Panc1 (cell line): ENCODE data around the gene SLX9. TPM values are rescaled to one million over a fixed set of nuclear protein-coding genes. Genes with fewer than 3 reads are reported as not detected.

Experiments
- ATAC-seq: fragments of 200-7000 bp; cut with Tn5 transposase; 2 replicates; pipeline ENCODE4 v1.9.1; 2020; ENCODE audit warnings: mild to moderate bottlenecking, moderate library complexity
- BruUV-seq: library from RNA; stranded (reverse); fragments of 400-500 nt; replicated peaks from 2 replicates; lab custom pipeline; 2021; lab: Mats Ljungman, UMichigan
- CTCF ChIA-PET: fragments of 300-600 bp; sonication (Branson Sonifier 250); formaldehyde crosslinking; loops from one replicate; lab custom pipeline; 2022; ENCODE audit warnings: antibody characterized with exemption; lab: Charles Lee
- POLR2A ChIA-PET: fragments of 300-600 bp; sonication (Branson Sonifier 250); formaldehyde crosslinking; loops from one replicate; lab custom pipeline; 2022; ENCODE audit warnings: antibody characterized with exemption; lab: Charles Lee
- DNase-seq: peaks from one replicate; pipeline ENCODE4 v3.0.0-alpha.2; 2010; ENCODE audit warnings: low read depth, low spot score
- H3K27ac ChIP-seq: 2 replicates; pipeline ENCODE4 v1.5.1; 2011; ENCODE audit warnings: mild to moderate bottlenecking, low read length, inconsistent platforms
- H3K27me3 ChIP-seq: fragments of 200-500 bp; sonication (Bioruptor generic); 2 replicates; pipeline ENCODE4 v1.6.0; 2014; ENCODE audit warnings: low read length, inconsistent platforms; ENCODE audit not compliant: control insufficient read depth, insufficient read depth
- H3K36me3 ChIP-seq: fragments of 200-500 bp; sonication (Bioruptor generic); 2 replicates; pipeline ENCODE4 v1.5.1; 2014; ENCODE audit warnings: inconsistent platforms, mild to moderate bottlenecking, low read length, moderate library complexity; ENCODE audit not compliant: control insufficient read depth, insufficient read depth
- H3K4me1 ChIP-seq: 2 replicates; pipeline ENCODE4 v1.5.1; 2011; ENCODE audit warnings: inconsistent platforms, mild to moderate bottlenecking, low read length, moderate library complexity; ENCODE audit not compliant: control insufficient read depth, insufficient read depth
- H3K4me3 ChIP-seq, 2 experiments: 2 replicates each; pipeline ENCODE4 v1.5.1; 2011 to 2012; ENCODE audit warnings: low read depth in 2 of 2, low read length in 2 of 2, mild to moderate bottlenecking in 2 of 2, inconsistent platforms in 1 of 2, moderate library complexity in 1 of 2
- H3K9me3 ChIP-seq: fragments of 200-500 bp; sonication (Bioruptor generic); 2 replicates; pipeline ENCODE4 v1.5.1; 2014; ENCODE audit warnings: low read depth, mild to moderate bottlenecking, inconsistent platforms, low read length, moderate library complexity; ENCODE audit not compliant: control insufficient read depth, insufficient read depth
- POLR2AphosphoS5 ChIP-seq: IDR thresholded peaks from 2 replicates; pipeline ENCODE4 v1.6.1; 2012; ENCODE audit warnings: mild to moderate bottlenecking, low read depth, low read length, moderate library complexity
- SIN3A ChIP-seq: IDR thresholded peaks from 2 replicates; pipeline ENCODE4 v1.6.1; 2012; ENCODE audit warnings: low read depth, mild to moderate bottlenecking, low read length, moderate library complexity, borderline replicate concordance; ENCODE audit not compliant: insufficient read depth
- TCF7L2 ChIP-seq: IDR thresholded peaks from 2 replicates; pipeline ENCODE4 v1.6.1; 2011; ENCODE audit warnings: mild to moderate bottlenecking, low read depth, low read length, inconsistent platforms
- in situ Hi-C: cut with HindIII; loops from 2 replicates; pipeline ENCODE4 v1.10.0; 2016; ENCODE audit warnings: low sequenced_read_pairs, low pct_unique_long_range_greater_than_20kb
- intact Hi-C: fragments of 100-400 bp; cut with micrococcal nuclease; formaldehyde crosslinking; loops from one replicate; pipeline ENCODE4 v1.10.0; 2022; ENCODE audit not compliant: unreplicated experiment
- total RNA-seq: library from RNA; stranded (reverse); gene quantifications from one replicate; pipeline ENCODE4 v1.2.1, GENCODE V29; 2021; ENCODE audit not compliant: unreplicated experiment
- TF ChIP-seq, protein P1 (sequence below), 2 experiments: IDR thresholded peaks; 2 replicates each; pipeline ENCODE4 v1.6.1; 2011 to 2012; ENCODE audit warnings: low read depth in 2 of 2, control low read depth in 1 of 2, low read length in 1 of 2, mild to moderate bottlenecking in 1 of 2, moderate library complexity in 1 of 2; ENCODE audit not compliant: insufficient read depth in 1 of 2
- TF ChIP-seq, protein P2 (sequence below): fragments of 450-650 bp; IDR thresholded peaks from 2 replicates; pipeline ENCODE4 v1.5.1; 2017; ENCODE audit warnings: mild to moderate bottlenecking

The SLX9 gene
- total RNA-seq, 1 experiment from 2014 or later, result 50.9 TPM

DNA sequence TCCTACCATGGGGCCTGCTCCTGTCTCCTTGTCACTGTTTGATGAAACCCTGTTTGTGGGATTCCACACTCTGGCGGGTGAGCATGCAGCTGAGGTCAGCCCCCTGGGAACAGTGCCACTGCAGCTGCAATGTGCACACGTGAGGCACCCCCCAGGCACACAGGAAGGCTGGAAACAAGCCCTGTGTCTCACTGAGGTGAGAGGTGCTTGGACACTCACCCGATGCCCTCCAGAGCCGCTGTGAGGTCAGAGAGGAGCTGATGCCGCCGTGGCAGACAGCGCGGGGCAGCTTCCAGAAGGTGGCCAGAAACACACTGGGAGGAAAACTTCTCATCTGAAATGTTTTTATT is 49.7 kb downstream of the SLX9 start:
- ChIA-PET POLR2A (no interaction called here), CTCF (no interaction called here)
- TF ChIP-seq, protein P1, sequence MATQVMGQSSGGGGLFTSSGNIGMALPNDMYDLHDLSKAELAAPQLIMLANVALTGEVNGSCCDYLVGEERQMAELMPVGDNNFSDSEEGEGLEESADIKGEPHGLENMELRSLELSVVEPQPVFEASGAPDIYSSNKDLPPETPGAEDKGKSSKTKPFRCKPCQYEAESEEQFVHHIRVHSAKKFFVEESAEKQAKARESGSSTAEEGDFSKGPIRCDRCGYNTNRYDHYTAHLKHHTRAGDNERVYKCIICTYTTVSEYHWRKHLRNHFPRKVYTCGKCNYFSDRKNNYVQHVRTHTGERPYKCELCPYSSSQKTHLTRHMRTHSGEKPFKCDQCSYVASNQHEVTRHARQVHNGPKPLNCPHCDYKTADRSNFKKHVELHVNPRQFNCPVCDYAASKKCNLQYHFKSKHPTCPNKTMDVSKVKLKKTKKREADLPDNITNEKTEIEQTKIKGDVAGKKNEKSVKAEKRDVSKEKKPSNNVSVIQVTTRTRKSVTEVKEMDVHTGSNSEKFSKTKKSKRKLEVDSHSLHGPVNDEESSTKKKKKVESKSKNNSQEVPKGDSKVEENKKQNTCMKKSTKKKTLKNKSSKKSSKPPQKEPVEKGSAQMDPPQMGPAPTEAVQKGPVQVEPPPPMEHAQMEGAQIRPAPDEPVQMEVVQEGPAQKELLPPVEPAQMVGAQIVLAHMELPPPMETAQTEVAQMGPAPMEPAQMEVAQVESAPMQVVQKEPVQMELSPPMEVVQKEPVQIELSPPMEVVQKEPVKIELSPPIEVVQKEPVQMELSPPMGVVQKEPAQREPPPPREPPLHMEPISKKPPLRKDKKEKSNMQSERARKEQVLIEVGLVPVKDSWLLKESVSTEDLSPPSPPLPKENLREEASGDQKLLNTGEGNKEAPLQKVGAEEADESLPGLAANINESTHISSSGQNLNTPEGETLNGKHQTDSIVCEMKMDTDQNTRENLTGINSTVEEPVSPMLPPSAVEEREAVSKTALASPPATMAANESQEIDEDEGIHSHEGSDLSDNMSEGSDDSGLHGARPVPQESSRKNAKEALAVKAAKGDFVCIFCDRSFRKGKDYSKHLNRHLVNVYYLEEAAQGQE (IDR thresholded peaks at IDR 0.05; ENCODE audit: insufficient read depth in 1 of 2, low read depth in 2 of 2, low read length in 1 of 2), result no peak
- TF ChIP-seq POLR2AphosphoS5 (no peak), SIN3A (no peak), TCF7L2 (no peak)
- TF ChIP-seq, protein P2, sequence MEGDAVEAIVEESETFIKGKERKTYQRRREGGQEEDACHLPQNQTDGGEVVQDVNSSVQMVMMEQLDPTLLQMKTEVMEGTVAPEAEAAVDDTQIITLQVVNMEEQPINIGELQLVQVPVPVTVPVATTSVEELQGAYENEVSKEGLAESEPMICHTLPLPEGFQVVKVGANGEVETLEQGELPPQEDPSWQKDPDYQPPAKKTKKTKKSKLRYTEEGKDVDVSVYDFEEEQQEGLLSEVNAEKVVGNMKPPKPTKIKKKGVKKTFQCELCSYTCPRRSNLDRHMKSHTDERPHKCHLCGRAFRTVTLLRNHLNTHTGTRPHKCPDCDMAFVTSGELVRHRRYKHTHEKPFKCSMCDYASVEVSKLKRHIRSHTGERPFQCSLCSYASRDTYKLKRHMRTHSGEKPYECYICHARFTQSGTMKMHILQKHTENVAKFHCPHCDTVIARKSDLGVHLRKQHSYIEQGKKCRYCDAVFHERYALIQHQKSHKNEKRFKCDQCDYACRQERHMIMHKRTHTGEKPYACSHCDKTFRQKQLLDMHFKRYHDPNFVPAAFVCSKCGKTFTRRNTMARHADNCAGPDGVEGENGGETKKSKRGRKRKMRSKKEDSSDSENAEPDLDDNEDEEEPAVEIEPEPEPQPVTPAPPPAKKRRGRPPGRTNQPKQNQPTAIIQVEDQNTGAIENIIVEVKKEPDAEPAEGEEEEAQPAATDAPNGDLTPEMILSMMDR, result no peak
- no TSS peak for BruUV-seq
- Histone ChIP-seq H3K36me3 (no peaks in the 10 kb centered on the region), H3K27me3 (no peaks in the 10 kb centered on the region), H3K4me3 (no peak overlapping the region), H3K9me3 (no peaks in the 10 kb centered on the region), H3K4me1 (no peaks in the 10 kb centered on the region), H3K27ac (no peak overlapping the region)
- DNase-seq, result no peak
- intact Hi-C loops, result no loop called here
- no peak for ATAC-seq
- in situ Hi-C loops, result no loop called here

DNA sequence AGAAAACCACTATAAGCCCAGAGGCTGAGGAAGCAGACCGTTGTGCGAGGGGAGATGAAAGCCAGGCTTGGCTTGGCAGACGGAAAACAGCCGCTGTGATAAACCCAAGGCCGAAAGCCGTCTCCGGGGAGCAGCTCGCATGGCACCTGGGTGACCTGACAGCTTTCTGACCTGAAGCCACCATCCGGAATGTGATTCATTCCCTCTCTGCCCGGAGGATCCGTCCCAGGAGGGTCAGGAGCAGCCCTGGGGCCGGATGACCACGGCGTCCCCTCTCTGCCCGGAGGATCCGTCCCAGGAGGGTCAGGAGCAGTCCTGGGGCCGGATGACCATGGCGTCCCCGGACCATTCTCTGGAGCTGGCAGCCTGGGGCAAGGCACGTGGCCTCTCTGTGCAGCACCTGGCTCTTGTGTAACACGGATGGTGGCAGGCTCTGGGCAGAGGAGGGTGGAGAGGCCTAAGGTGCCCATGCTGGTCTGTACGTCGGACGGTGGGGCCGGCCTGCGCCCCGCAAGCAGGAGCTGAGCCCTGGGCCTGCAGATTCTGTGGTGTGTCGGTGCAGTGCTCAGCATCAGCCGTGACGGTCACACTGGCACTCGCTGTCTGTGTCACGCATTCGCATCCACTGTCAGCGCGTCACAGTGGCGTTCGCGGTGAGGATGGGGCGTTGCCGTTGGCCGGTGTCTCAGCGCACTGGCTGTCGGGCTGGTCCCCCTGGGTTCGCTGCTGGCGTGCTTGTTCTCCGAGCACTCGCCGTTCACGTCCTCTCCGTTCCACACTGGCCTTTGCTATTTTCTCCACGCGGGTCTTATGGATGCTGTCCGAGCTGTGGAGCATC is 50.3 kb downstream of the SLX9 start:
- no peaks in the 10 kb centered on the region for H3K4me1 ChIP-seq
- TF ChIP-seq, protein P1 (IDR thresholded peaks at IDR 0.05; ENCODE audit: insufficient read depth in 1 of 2, low read depth in 2 of 2, low read length in 1 of 2), result no peak
- TF ChIP-seq, protein P2, result no peak
- TF ChIP-seq POLR2AphosphoS5 (no peak), SIN3A (no peak), TCF7L2 (no peak)
- no peak overlapping the region for H3K27ac ChIP-seq
- CTCF ChIA-PET, result interaction anchor here (0.6 kb wide), 1 partner anchor 9 kb away, joined by 3 read pairs; no protein-coding TSS in a partner anchor
- H3K36me3 ChIP-seq, result no peaks in the 10 kb centered on the region
- intact Hi-C loops (no loop called here), in situ Hi-C loops (no loop called here)
- H3K9me3 ChIP-seq, result no peaks in the 10 kb centered on the region
- BruUV-seq, result no TSS peak
- no peaks in the 10 kb centered on the region for H3K27me3 ChIP-seq
- ATAC-seq, result no peak
- DNase-seq, result no peak
- no peak overlapping the region for H3K4me3 ChIP-seq
- POLR2A ChIA-PET, result no interaction called here
